H1 (cell line): ENCODE data around the gene PPAN. TPM values are rescaled to one million over a fixed set of nuclear protein-coding genes. Genes with fewer than 3 reads are reported as not detected.

Experiments used
- CTCF ChIA-PET: fragments of 300-600 bp; sonication (Branson Sonifier 250); formaldehyde crosslinking; loops from one replicate; lab custom pipeline; 2021; ENCODE audit not compliant: partially characterized antibody; lab: Charles Lee
- POLR2A ChIA-PET: fragments of 300-600 bp; sonication (Branson Sonifier 250); formaldehyde crosslinking; loops from one replicate; lab custom pipeline; 2021; ENCODE audit warnings: inconsistent platforms; ENCODE audit not compliant: partially characterized antibody; lab: Charles Lee
- DNase-seq, 2 experiments: peaks; one replicate each; pipeline versions ENCODE4 v3.0.0 to v3.0.0-alpha.2; 2010 to 2022; ENCODE audit warnings: low spot score in 2 of 2, low read depth in 1 of 2, mixed read lengths in 1 of 2
- FAIRE-seq: peaks from 2 replicates; lab custom pipeline; 2011; peaks lifted over from hg19 to GRCh38; lab: Jason Lieb, UNC
- H2AFZ ChIP-seq: 2 replicates; pipeline ENCODE4 v1.8.1; 2012; ENCODE audit warnings: low read length, inconsistent platforms
- H2AK5ac ChIP-seq: 2 replicates; pipeline ENCODE4 v1.6.1; 2013; ENCODE audit warnings: low read depth, low read length
- H2BK120ac ChIP-seq: replicated peaks from 2 replicates; pipeline ENCODE3; 2013; ENCODE audit warnings: low read depth, low read length, inconsistent platforms
- H2BK12ac ChIP-seq: 2 replicates; pipeline ENCODE4 v1.6.1; 2013; ENCODE audit warnings: low read depth, low read length
- H2BK15ac ChIP-seq: 2 replicates; pipeline ENCODE4 v1.6.1; 2013; ENCODE audit warnings: low read length
- H2BK20ac ChIP-seq: 2 replicates; pipeline ENCODE4 v1.6.1; 2013; ENCODE audit warnings: low read length
- H2BK5ac ChIP-seq: 2 replicates; pipeline ENCODE4 v1.6.1; 2013; ENCODE audit warnings: low read depth, low read length
- H3K14ac ChIP-seq: 2 replicates; pipeline ENCODE4 v1.6.1; 2013; ENCODE audit warnings: inconsistent platforms; ENCODE audit not compliant: insufficient read length
- H3K18ac ChIP-seq: 2 replicates; pipeline ENCODE4 v1.6.1; 2013; ENCODE audit warnings: low read length; ENCODE audit errors: extremely low read depth
- H3K23ac ChIP-seq: 2 replicates; pipeline ENCODE4 v1.6.1; 2013; ENCODE audit warnings: inconsistent platforms; ENCODE audit not compliant: insufficient read length
- H3K23me2 ChIP-seq: 2 replicates; pipeline ENCODE4 v1.6.1; 2013; ENCODE audit warnings: low read depth, low read length
- H3K27ac ChIP-seq: 2 replicates; pipeline ENCODE4 v1.6.1; 2011; ENCODE audit warnings: low read depth, low read length, inconsistent platforms
- H3K27me3 ChIP-seq, 4 experiments: replicated peaks in 1 of 4; 1 replicate in 1 of 4; 2 replicates in 3 of 4; pipeline versions ENCODE4 v1.6.1 to v1.8.1; 2011 to 2013; ENCODE audit warnings: low read length in 3 of 4, mild to moderate bottlenecking in 3 of 4, inconsistent platforms in 2 of 4, mixed read lengths in 2 of 4, moderate library complexity in 1 of 4; ENCODE audit not compliant: control insufficient read depth in 3 of 4, insufficient read depth in 3 of 4; ENCODE audit errors: extremely low read depth in 1 of 4
- H3K36me3 ChIP-seq, 4 experiments: 2 replicates each; pipeline versions ENCODE4 v1.6.1 to v1.8.1; 2011 to 2013; ENCODE audit warnings: mild to moderate bottlenecking in 4 of 4, low read length in 3 of 4, moderate library complexity in 2 of 4, control low read depth in 1 of 4, inconsistent platforms in 1 of 4; ENCODE audit not compliant: insufficient read depth in 4 of 4, control insufficient read depth in 2 of 4
- H3K4ac ChIP-seq: replicated peaks from 2 replicates; pipeline ENCODE3; 2013; ENCODE audit warnings: low read length, low read depth, mixed read lengths, inconsistent platforms; ENCODE audit not compliant: insufficient read length
- H3K4me1 ChIP-seq, 4 experiments: replicated peaks in 1 of 4; 1 replicate in 1 of 4; 2 replicates in 3 of 4; pipeline versions ENCODE4 v1.6.1 to v1.8.1; 2011 to 2013; ENCODE audit warnings: low read length in 3 of 4, inconsistent platforms in 2 of 4, mixed read lengths in 1 of 4; ENCODE audit not compliant: insufficient read depth in 4 of 4, control insufficient read depth in 3 of 4
- H3K4me2 ChIP-seq, 2 experiments: 2 replicates each; pipeline versions ENCODE4 v1.6.1 to v1.8.1; 2011 to 2013; ENCODE audit warnings: low read depth in 2 of 2, low read length in 2 of 2, control low read depth in 1 of 2, inconsistent platforms in 1 of 2, mild to moderate bottlenecking in 1 of 2; ENCODE audit not compliant: insufficient read depth in 1 of 2
- H3K4me3 ChIP-seq, 4 experiments: fragments of 200-600, 300-600 bp in 1 of 4; sonication (generic), shearing (Covaris generic), sonication (Bioruptor Twin) in 1 of 4; 2 replicates each; pipeline versions ENCODE4 v1.5.1 to v1.8.1; 2011 to 2016; ENCODE audit warnings: low read length in 4 of 4, low read depth in 3 of 4, control low read depth in 2 of 4, inconsistent platforms in 2 of 4, mild to moderate bottlenecking in 2 of 4, mixed read lengths in 1 of 4, moderate library complexity in 1 of 4; ENCODE audit not compliant: insufficient read depth in 2 of 4; ENCODE audit errors: extremely low read depth in 1 of 4
- H3K56ac ChIP-seq: replicated peaks from 2 replicates; pipeline ENCODE3; 2013; ENCODE audit warnings: low read depth, mild to moderate bottlenecking, mixed read lengths, low read length, inconsistent platforms; ENCODE audit not compliant: insufficient read length
- H3K79me1 ChIP-seq: 2 replicates; pipeline ENCODE4 v1.6.1; 2013; ENCODE audit warnings: low read depth, low read length, control low read depth
- H3K79me2 ChIP-seq, 2 experiments: 2 replicates each; pipeline versions ENCODE4 v1.6.1 to v1.8.1; 2012 to 2013; ENCODE audit warnings: low read length in 2 of 2, mild to moderate bottlenecking in 2 of 2, inconsistent platforms in 1 of 2; ENCODE audit not compliant: insufficient read depth in 2 of 2, control insufficient read depth in 1 of 2
- H3K9ac ChIP-seq, 4 experiments: replicated peaks in 1 of 4; 1 replicate in 1 of 4; 2 replicates in 3 of 4; pipeline versions ENCODE4 v1.6.1 to v1.8.1; 2011 to 2013; ENCODE audit warnings: low read depth in 3 of 4, low read length in 3 of 4, control low read depth in 2 of 4, mild to moderate bottlenecking in 2 of 4, moderate library complexity in 2 of 4, inconsistent platforms in 1 of 4; ENCODE audit errors: extremely low read depth in 1 of 4
- H3K9me3 ChIP-seq, 2 experiments: 2 replicates each; pipeline versions ENCODE4 v1.6.1 to v1.8.1; 2012 to 2013; ENCODE audit warnings: mild to moderate bottlenecking in 2 of 2, moderate library complexity in 2 of 2, control low read depth in 1 of 2, inconsistent platforms in 1 of 2, low read depth in 1 of 2, low read length in 1 of 2, mixed read lengths in 1 of 2; ENCODE audit not compliant: insufficient read depth in 2 of 2
- H4K20me1 ChIP-seq, 2 experiments: replicated peaks in 1 of 2; 2 replicates each; pipeline versions ENCODE3 to v1.8.1; 2011 to 2013; ENCODE audit warnings: inconsistent platforms in 2 of 2, low read length in 2 of 2, mild to moderate bottlenecking in 1 of 2; ENCODE audit not compliant: insufficient read depth in 2 of 2, control insufficient read depth in 1 of 2
- H4K5ac ChIP-seq: 2 replicates; pipeline ENCODE4 v1.6.1; 2013; ENCODE audit warnings: low read length, low read depth, mixed read lengths, inconsistent platforms; ENCODE audit not compliant: insufficient read length
- H4K8ac ChIP-seq: 2 replicates; pipeline ENCODE4 v1.8.0; 2013; ENCODE audit warnings: mild to moderate bottlenecking, moderate library complexity, low read length, inconsistent platforms; ENCODE audit not compliant: insufficient read depth; ENCODE audit errors: extremely low read depth
- H4K91ac ChIP-seq: replicated peaks from 2 replicates; pipeline ENCODE3; 2013; ENCODE audit warnings: low read length, mixed read lengths, inconsistent platforms; ENCODE audit not compliant: insufficient read length
- BCL11A ChIP-seq, 2 experiments: IDR thresholded peaks; one replicate each; pipeline ENCODE4 v1.6.1; 2011; ENCODE audit warnings: low read depth in 2 of 2, low read length in 2 of 2, mild to moderate bottlenecking in 2 of 2
- GABPA ChIP-seq: IDR thresholded peaks from 2 replicates; pipeline ENCODE4 v1.6.1; 2011; ENCODE audit warnings: mild to moderate bottlenecking, low read length, moderate library complexity, borderline replicate concordance; ENCODE audit not compliant: insufficient read depth
- HDAC6 ChIP-seq: IDR thresholded peaks from one replicate; pipeline ENCODE4 v1.7.1; 2012; ENCODE audit warnings: low read depth, mild to moderate bottlenecking, inconsistent platforms, low read length, moderate library complexity
- JUN ChIP-seq: IDR thresholded peaks from 2 replicates; pipeline ENCODE4 v1.6.1; 2011; ENCODE audit warnings: low read depth, mild to moderate bottlenecking, improper control_type of control experiment, low read length
- PHF8 ChIP-seq: fragments of 200-600 bp; sonication (generic); conservative IDR thresholded peaks from 2 replicates; pipeline ENCODE4 v1.7.1; 2012; ENCODE audit warnings: low read depth, mild to moderate bottlenecking, inconsistent platforms, low read length, moderate library complexity
- RBBP5 ChIP-seq: IDR thresholded peaks from 2 replicates; pipeline ENCODE4 v1.7.1; 2012; ENCODE audit warnings: low read depth, mild to moderate bottlenecking, inconsistent platforms, low read length, moderate library complexity, borderline replicate concordance
- SIN3A ChIP-seq, 2 experiments: IDR thresholded peaks in 1 of 2; conservative IDR thresholded peaks in 1 of 2; 2 replicates each; pipeline ENCODE4 v1.6.1; 2011 to 2012; ENCODE audit warnings: low read length in 2 of 2, improper control_type of control experiment in 1 of 2, low read depth in 1 of 2, mild to moderate bottlenecking in 1 of 2
- WGBS, 2 experiments: shearing (Covaris generic) in 1 of 2; methylation state at CpG; one replicate each; pipeline versions ENCODE4 v1.1.6 to v1.1.7; 2013 to 2015; ENCODE audit warnings: low lambda C conversion rate in 2 of 2, mixed read lengths in 2 of 2, inconsistent platforms in 1 of 2, low coverage in 1 of 2, missing lambda C conversion rate in 1 of 2; ENCODE audit not compliant: insufficient replicate concordance in 2 of 2, insufficient coverage in 1 of 2, insufficient read length in 1 of 2; ENCODE audit errors: extremely low coverage in 1 of 2, missing lambda C conversion rate in 1 of 2; 5-methylcytosine and 5-hydroxymethylcytosine counted together
- polyA plus RNA-seq, 7 experiments: library from polyadenylated mRNA; depleted of rRNA in 3 of 7; stranded (reverse) in 5 of 7; unstranded in 2 of 7; fragments of >200 nt in 5 of 7; fragments of 200-250 nt in 2 of 7; gene quantifications; 1 replicate in 5 of 7; 2 replicates in 1 of 7; 4 replicates in 1 of 7; pipeline versions ENCODE4 v1.2.1 to v1.2.3, GENCODE V29; 2011 to 2013; ENCODE audit warnings: missing spikeins in 2 of 7, mixed read lengths in 2 of 7
- total RNA-seq: library from RNA; stranded (reverse); fragmentation: NEBNext Ultra II Directional; extraction: Animal tissue kit (Norgen Biotek cat#: 25700); gene quantifications from 2 replicates; pipeline ENCODE4 v1.2.1, GENCODE V29; 2021
- TF ChIP-seq, protein P1 (sequence below): IDR thresholded peaks from 2 replicates; pipeline ENCODE4 v1.6.1; 2011; ENCODE audit warnings: low read depth, mild to moderate bottlenecking, low read length; ENCODE audit not compliant: insufficient read depth
- TF ChIP-seq, protein P2 (sequence below): IDR thresholded peaks from 2 replicates; pipeline ENCODE4 v1.6.1; 2012; ENCODE audit warnings: low read length, inconsistent platforms

The PPAN gene
- total and polyA plus RNA-seq, 2 of the 8 experiments (the other 6 are each of a cell fraction or from before 2014, with no cell fraction given), result 48.8 to 74.4 TPM

DNA sequence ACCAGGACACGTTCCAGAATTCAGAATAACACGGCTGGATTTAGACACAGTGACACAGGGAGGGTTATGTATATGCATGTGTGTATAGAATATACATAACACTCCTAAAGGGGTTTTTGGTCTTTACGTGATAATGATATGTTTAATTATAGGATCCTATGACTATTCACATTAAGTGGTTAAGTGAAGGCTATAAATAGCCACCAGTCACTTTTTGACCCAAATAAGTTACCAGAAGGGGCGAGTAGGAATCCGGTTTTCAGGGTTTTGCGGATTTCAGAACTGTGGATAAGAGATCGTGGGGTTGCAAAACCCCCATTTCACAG is 10.6 kb upstream of the PPAN start:
- Histone ChIP-seq H3K9me3 (peaks cover 0 to 2% of the 10 kb centered on the region in 2 experiments; a peak in 1 of 4 replicates), H3K79me1 (no peaks in the 10 kb centered on the region), H3K23ac (no peak overlapping the region), H2BK12ac (no peak overlapping the region), H3K4me2 (peak overlapping the region; percentile 41 to 53; a peak in 2 of 4 replicates), H3K9ac (no peak overlapping the region), H4K91ac (no peak overlapping the region), H4K5ac (no peak overlapping the region), H3K18ac (no peak overlapping the region), H3K4me1 (peaks cover 0 to 6% (median 2%) of the 10 kb centered on the region in 4 experiments; a peak in 3 of 7 replicates), H3K27ac (no peak overlapping the region), H3K27me3 (peaks cover 8 to 29% (median 23%) of the 10 kb centered on the region in 4 experiments), H4K8ac (peak overlapping the region; percentile 23; the same call in 1 of the 2 replicates), H3K56ac (no peak overlapping the region), H2BK15ac (no peak overlapping the region), H3K36me3 (peaks cover 0 to 3% (median 0%) of the 10 kb centered on the region in 4 experiments; a peak in 2 of 8 replicates), H2AFZ (no peak overlapping the region), H4K20me1 (peaks cover 0 to 5% of the 10 kb centered on the region in 2 experiments), H3K23me2 (peaks cover 2% of the 10 kb centered on the region; the same call in 1 of the 2 replicates), H2BK120ac (no peak overlapping the region), H3K4ac (no peak overlapping the region), H3K4me3 (peak overlapping the region in 1 of 4 experiments; percentile 41; a peak in 1 of 8 replicates), H3K79me2 (no peaks in the 10 kb centered on the region), H2BK20ac (no peak overlapping the region), H2BK5ac (no peak overlapping the region), H2AK5ac (no peak overlapping the region), H3K14ac (no peak overlapping the region)
- TF ChIP-seq PHF8, result no peak
- TF ChIP-seq GABPA, result no peak
- TF ChIP-seq, protein P1, sequence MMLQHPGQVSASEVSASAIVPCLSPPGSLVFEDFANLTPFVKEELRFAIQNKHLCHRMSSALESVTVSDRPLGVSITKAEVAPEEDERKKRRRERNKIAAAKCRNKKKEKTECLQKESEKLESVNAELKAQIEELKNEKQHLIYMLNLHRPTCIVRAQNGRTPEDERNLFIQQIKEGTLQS, result no peak
- no peak for TF ChIP-seq RBBP5
- TF ChIP-seq, protein P2, sequence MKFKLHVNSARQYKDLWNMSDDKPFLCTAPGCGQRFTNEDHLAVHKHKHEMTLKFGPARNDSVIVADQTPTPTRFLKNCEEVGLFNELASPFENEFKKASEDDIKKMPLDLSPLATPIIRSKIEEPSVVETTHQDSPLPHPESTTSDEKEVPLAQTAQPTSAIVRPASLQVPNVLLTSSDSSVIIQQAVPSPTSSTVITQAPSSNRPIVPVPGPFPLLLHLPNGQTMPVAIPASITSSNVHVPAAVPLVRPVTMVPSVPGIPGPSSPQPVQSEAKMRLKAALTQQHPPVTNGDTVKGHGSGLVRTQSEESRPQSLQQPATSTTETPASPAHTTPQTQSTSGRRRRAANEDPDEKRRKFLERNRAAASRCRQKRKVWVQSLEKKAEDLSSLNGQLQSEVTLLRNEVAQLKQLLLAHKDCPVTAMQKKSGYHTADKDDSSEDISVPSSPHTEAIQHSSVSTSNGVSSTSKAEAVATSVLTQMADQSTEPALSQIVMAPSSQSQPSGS, result no peak
- no peak for TF ChIP-seq BCL11A (IDR thresholded peaks at IDR 0.05; ENCODE audit: low read depth in 2 of 2, low read length in 2 of 2)
- no peak for TF ChIP-seq JUN
- no peak for TF ChIP-seq SIN3A (conservative IDR thresholded peaks at IDR 0.05 in 1 of 2, IDR thresholded peaks at IDR 0.05 in 1 of 2; ENCODE audit: low read depth in 1 of 2, low read length in 2 of 2)
- TF ChIP-seq HDAC6, result no peak
- CTCF ChIA-PET, result interaction anchor here (0.7 to 1.1 kb wide), 2 partner anchors 11 to 22 kb away, joined by 3 read pairs; no protein-coding TSS in a partner anchor
- POLR2A ChIA-PET, result interaction anchor here (0.7 to 15.1 kb wide), 6 partner anchors 9 to 405 kb away, joined by 3 to 240 read pairs (median 4); partner anchors contain the start of genes P2RY11 and PPAN
- no peak for FAIRE-seq
- no peak for DNase-seq
- 64% methylated on average over 7 of the region's 7 CpGs; no CpG with 5 or more reads in 1 of the 2 experiments for WGBS, 2 experiments
